Right lobe of liver (tissue), 6 donors: ENCODE measurements around the gene TMPRSS2. TPM values are rescaled to one million over a fixed set of nuclear protein-coding genes. Genes with fewer than 3 reads are reported as not detected.
A peak's percentile ranks its signal among the peaks of the same experiment; 100 is the strongest.

ENCODE experiments used
- ATAC-seq, 4 donors: fragments of 200-7000 bp; cut with Tn5 transposase; one replicate each; pipeline ENCODE4 v1.9.1; 2020; ENCODE audit warnings: mild to moderate bottlenecking in 4 of 4, moderate library complexity in 4 of 4
- DNase-seq, 3 donors: peaks; one replicate each; pipeline ENCODE4 v3.0.0-alpha.2; 2020
- H3K27ac ChIP-seq, 3 donors: fragments of 200-600 bp; one replicate each; pipeline ENCODE4 v1.8.0; 2022
- H3K27me3 ChIP-seq, 2 donors: fragments of 200-600 bp; one replicate each; pipeline ENCODE4 v1.8.0; 2022
- H3K36me3 ChIP-seq, 4 donors: fragments of 200-600 bp; sonication (generic) in 1 of 4; one replicate each; pipeline versions ENCODE4 v1.5.1 to v1.8.0; 2017 to 2022; ENCODE audit warnings: control low read depth in 1 of 4
- H3K4me1 ChIP-seq, 4 donors: fragments of 200-600 bp; sonication (generic) in 1 of 4; one replicate each; pipeline versions ENCODE4 v1.5.1 to v1.8.0; 2017 to 2022; ENCODE audit warnings: control low read depth in 1 of 4
- H3K4me3 ChIP-seq, 3 donors: fragments of 200-600 bp; one replicate each; pipeline ENCODE4 v1.8.0; 2022
- H3K9me3 ChIP-seq, 4 donors: fragments of 200-600 bp; sonication (generic) in 1 of 4; one replicate each; pipeline versions ENCODE4 v1.5.1 to v1.8.0; 2017 to 2022; ENCODE audit warnings: control low read depth in 1 of 4
- POLR2A ChIP-seq: fragments of 450-650 bp; IDR thresholded peaks from one replicate; pipeline ENCODE4 v1.6.1; 2017; ENCODE audit warnings: antibody characterized with exemption, mild to moderate bottlenecking
- WGBS: methylation state at CpG from one replicate; pipeline ENCODE4 v1.1.6; 2018; ENCODE audit warnings: low coverage, low lambda C conversion rate; ENCODE audit not compliant: insufficient coverage; ENCODE audit errors: missing lambda C conversion rate; 5-methylcytosine and 5-hydroxymethylcytosine counted together
- intact Hi-C, 2 donors: fragments of 100-400 bp; cut with DNase I; formaldehyde crosslinking; loops; one replicate each; pipeline versions ENCODE4 v1.11.2 to v1.14.1; 2022
- total RNA-seq, 6 experiments: library from RNA; depleted of rRNA in 2 of 6; stranded (reverse); fragments of >200 nt in 2 of 6; fragmentation: NEBNext Ultra II Directional in 3 of 6; extraction: Animal tissue kit (Norgen Biotek cat#: 25700) in 3 of 6; gene quantifications; one replicate each; pipeline versions ENCODE4 v1.1.0 to v1.2.4, GENCODE V29; 2016 to 2023
- TF ChIP-seq, protein P1 (sequence below), 4 donors: fragments of 200-600 bp in 3 of 4; fragments of 450-650 bp in 1 of 4; IDR thresholded peaks; one replicate each; pipeline versions ENCODE4 v1.5.1 to v1.8.0; 2016 to 2022; ENCODE audit warnings: antibody characterized with exemption in 4 of 4, mild to moderate bottlenecking in 2 of 4
- donor health status: DM: no; HTN: yes; CAD: no.
- donor health status: DM: no; HTN: no; CAD: no.
- donor health status: DM: no; HTN: no; CAD: no.
- donor health status: DM: no; HTN: yes; CAD: no.
- donor health status: DM: no; HTN: yes; CAD: no.

TMPRSS2 gene
- total RNA-seq, 6 experiments from 2014 or later: 19.3 to 53.7 (median 20.8) TPM

- DNase-seq (peak; percentile 49 to 74 (median 70)), ATAC-seq (peak; percentile 65 to 87 (median 78))
- H3K4me3 ChIP-seq: peak overlapping the region in 1 of 3 donors; percentile 0
- WGBS: 9% methylated on average over 8 of the region's 9 CpGs
- H3K27me3 ChIP-seq: no peaks in the 10 kb centered on the region
- H3K27ac ChIP-seq: peak overlapping the region; percentile 57 to 88 (median 76)
- no peaks in the 10 kb centered on the region for H3K36me3 ChIP-seq
- no peak for TF ChIP-seq POLR2A
- TF ChIP-seq, protein P1, sequence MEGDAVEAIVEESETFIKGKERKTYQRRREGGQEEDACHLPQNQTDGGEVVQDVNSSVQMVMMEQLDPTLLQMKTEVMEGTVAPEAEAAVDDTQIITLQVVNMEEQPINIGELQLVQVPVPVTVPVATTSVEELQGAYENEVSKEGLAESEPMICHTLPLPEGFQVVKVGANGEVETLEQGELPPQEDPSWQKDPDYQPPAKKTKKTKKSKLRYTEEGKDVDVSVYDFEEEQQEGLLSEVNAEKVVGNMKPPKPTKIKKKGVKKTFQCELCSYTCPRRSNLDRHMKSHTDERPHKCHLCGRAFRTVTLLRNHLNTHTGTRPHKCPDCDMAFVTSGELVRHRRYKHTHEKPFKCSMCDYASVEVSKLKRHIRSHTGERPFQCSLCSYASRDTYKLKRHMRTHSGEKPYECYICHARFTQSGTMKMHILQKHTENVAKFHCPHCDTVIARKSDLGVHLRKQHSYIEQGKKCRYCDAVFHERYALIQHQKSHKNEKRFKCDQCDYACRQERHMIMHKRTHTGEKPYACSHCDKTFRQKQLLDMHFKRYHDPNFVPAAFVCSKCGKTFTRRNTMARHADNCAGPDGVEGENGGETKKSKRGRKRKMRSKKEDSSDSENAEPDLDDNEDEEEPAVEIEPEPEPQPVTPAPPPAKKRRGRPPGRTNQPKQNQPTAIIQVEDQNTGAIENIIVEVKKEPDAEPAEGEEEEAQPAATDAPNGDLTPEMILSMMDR (IDR thresholded peaks at IDR 0.05): no peak
- H3K4me1 ChIP-seq: peaks cover 0 to 47% (median 20%) of the 10 kb centered on the region in 4 donors
- H3K9me3 ChIP-seq: no peaks in the 10 kb centered on the region
- intact Hi-C loops: no loop called here
Observed at GRCh38 chr21:41500931-41501381, 7.0 kb downstream of the TMPRSS2 start.

GRCh38 chr21:41500363-41500762 lies 7.6 kb downstream of the TMPRSS2 start:
- intact Hi-C loops: no loop called here
- ATAC-seq: peak in 1 of 4 donors; percentile 11
- peak overlapping the region; percentile 57 to 88 (median 76) for H3K27ac ChIP-seq
- TF ChIP-seq, protein P1 (IDR thresholded peaks at IDR 0.05): no peak
- no peak for TF ChIP-seq POLR2A
- H3K36me3 ChIP-seq: no peaks in the 10 kb centered on the region
- no peak for DNase-seq
- H3K27me3 ChIP-seq: no peaks in the 10 kb centered on the region
- peaks cover 0 to 47% (median 19%) of the 10 kb centered on the region in 4 donors for H3K4me1 ChIP-seq
- 50% methylated on average over 5 of the region's 6 CpGs for WGBS
- H3K9me3 ChIP-seq: no peaks in the 10 kb centered on the region
- peak overlapping the region in 1 of 3 donors; percentile 0 for H3K4me3 ChIP-seq

GRCh38 chr21:41499920-41500319 lies 8.0 kb downstream of the TMPRSS2 start:
- ATAC-seq: peak; percentile 16 to 75 (median 68)
- DNase-seq: peak; percentile 49 to 81 (median 81)
- 33% methylated on average over 2 of the region's 2 CpGs for whole genome bisulfite sequencing
- Histone ChIP-seq H3K27me3 (no peaks in the 10 kb centered on the region), H3K27ac (peak overlapping the region in 2 of 3 donors; percentile 76 to 88), H3K9me3 (no peaks in the 10 kb centered on the region), H3K4me1 (peaks cover 0 to 47% (median 19%) of the 10 kb centered on the region in 4 donors), H3K4me3 (no peak overlapping the region), H3K36me3 (no peaks in the 10 kb centered on the region)
- intact Hi-C loops: no loop called here
- TF ChIP-seq POLR2A: no peak
- TF ChIP-seq, protein P1 (IDR thresholded peaks at IDR 0.05): no peak

DNA sequence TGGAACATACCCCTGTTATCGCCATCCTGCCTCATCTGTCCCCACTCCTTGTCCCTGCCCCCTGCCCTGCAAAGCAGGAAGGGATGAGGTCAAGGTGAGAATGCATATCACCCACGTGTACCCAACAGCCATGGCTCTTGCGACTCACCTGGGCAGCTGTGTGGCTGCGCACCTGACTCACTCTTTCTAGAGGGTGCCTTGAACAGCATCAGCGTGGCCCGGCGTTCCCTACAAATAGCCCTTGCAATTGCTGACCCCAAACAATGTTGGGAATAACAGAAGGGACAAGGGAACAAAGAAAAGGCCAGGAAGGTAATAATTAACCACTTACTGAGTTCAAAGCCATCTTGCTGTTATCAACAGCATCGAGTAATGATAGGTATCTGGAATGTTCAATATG lies 10.2 kb downstream of the TMPRSS2 start:
- Histone ChIP-seq H3K4me3 (no peak overlapping the region), H3K36me3 (peaks cover 0 to 15% (median 6%) of the 10 kb centered on the region in 4 donors), H3K9me3 (no peaks in the 10 kb centered on the region), H3K4me1 (peaks cover 0 to 47% (median 19%) of the 10 kb centered on the region in 4 donors), H3K27me3 (no peaks in the 10 kb centered on the region), H3K27ac (peak overlapping the region in 1 of 3 donors; percentile 52)
- 64% methylated on average over 7 of the region's 8 CpGs for WGBS
- intact Hi-C loops: no loop called here
- TF ChIP-seq, protein P1 (IDR thresholded peaks at IDR 0.05): no peak
- no peak for TF ChIP-seq POLR2A
- peak in 1 of 4 donors; percentile 11 for ATAC-seq
- no peak for DNase-seq
